GM12878 (cell line): Measurements from ENCODE around the gene BET1. TPM values are rescaled to one million over a fixed set of nuclear protein-coding genes. Genes with fewer than 3 reads are reported as not detected.

Source experiments
- CUX1 ChIP-seq: IDR thresholded peaks from 2 replicates; pipeline ENCODE4 v1.6.1; 2012; ENCODE audit warnings: improper control_type of control experiment, low read depth, low read length; ENCODE audit not compliant: insufficient replicate concordance
- E2F8 ChIP-seq: fragments of 450-650 bp; IDR thresholded peaks from 2 replicates; pipeline ENCODE4 v1.6.1; 2018; ENCODE audit warnings: mild to moderate bottlenecking, low read depth, moderate library complexity; ENCODE audit not compliant: partially characterized antibody
- EP300 ChIP-seq, 2 experiments: fragments of 150-350 bp in 1 of 2; IDR thresholded peaks; 2 replicates each; pipeline ENCODE4 v1.6.1; 2011 to 2012; ENCODE audit warnings: low read depth in 2 of 2, low read length in 2 of 2, borderline replicate concordance in 1 of 2, improper control_type of control experiment in 1 of 2, inconsistent platforms in 1 of 2; ENCODE audit not compliant: control insufficient read depth in 1 of 2
- IRF3 ChIP-seq: fragments of 450-650 bp; IDR thresholded peaks from 2 replicates; pipeline ENCODE4 v1.6.1; 2014; ENCODE audit warnings: mild to moderate bottlenecking
- MLLT1 ChIP-seq: fragments of 450-650 bp; IDR thresholded peaks from 2 replicates; pipeline ENCODE4 v1.6.1; 2016; ENCODE audit warnings: mild to moderate bottlenecking
- NKRF ChIP-seq: fragments of 450-650 bp; conservative IDR thresholded peaks from 2 replicates; pipeline ENCODE4 v1.6.1; 2017; ENCODE audit warnings: mild to moderate bottlenecking, moderate library complexity
- POLR2A ChIP-seq: IDR thresholded peaks from 2 replicates; pipeline ENCODE4 v1.6.1; 2011; ENCODE audit warnings: low read depth, mild to moderate bottlenecking, low read length
- SMAD5 ChIP-seq: IDR thresholded peaks from 2 replicates; pipeline ENCODE4 v1.6.1; 2016; ENCODE audit warnings: antibody characterized with exemption, low read depth
- TARDBP ChIP-seq: IDR thresholded peaks from 2 replicates; pipeline ENCODE4 v1.6.1; 2016; ENCODE audit warnings: borderline replicate concordance
- YBX1 ChIP-seq: fragments of 450-650 bp; IDR thresholded peaks from 2 replicates; pipeline ENCODE4 v1.6.1; 2016; ENCODE audit warnings: antibody characterized with exemption
- ZNF592 ChIP-seq: fragments of 450-650 bp; IDR thresholded peaks from 2 replicates; pipeline ENCODE4 v1.6.1; 2017; ENCODE audit warnings: mild to moderate bottlenecking, moderate library complexity
- polyA plus RNA-seq, 11 experiments: library from polyadenylated mRNA; depleted of rRNA in 4 of 11; unstranded in 6 of 11; stranded (reverse) in 5 of 11; fragments of >200 nt; fragmentation: Nextera tagmentation in 4 of 11; fragmentation: Illumina TruSeq in 1 of 11; extraction: Ambion mirVana in 4 of 11; extraction: Trizol in 1 of 11; gene quantifications; 1 replicate in 1 of 11; 2 replicates in 10 of 11; pipeline versions ENCODE4 v1.2.1 to v1.2.3, GENCODE V29; 2011 to 2016; ENCODE audit warnings: inconsistent platforms in 2 of 11, missing spikeins in 2 of 11, low read depth in 1 of 11
- total RNA-seq, 4 experiments: library from RNA; depleted of rRNA in 3 of 4; stranded (reverse); fragments of >200 nt in 3 of 4; fragmentation: Illumina TruSeq in 1 of 4; extraction: Trizol in 1 of 4; gene quantifications; 2 replicates each; pipeline versions ENCODE4 v1.2.1 to v1.2.3, GENCODE V29; 2013 to 2021

Gene BET1
- total and polyA plus RNA-seq, 10 of the 15 experiments (the other 5 are each of a cell fraction or from before 2014, with no cell fraction given), result 12.5 to 99.5 (median 28.4) TPM

GRCh38 chr7:93992421-93993110 is 11.6 kb downstream of the BET1 start (continued):
- TF ChIP-seq IRF3, result no peak
- no peak for TF ChIP-seq CUX1
- no peak for TF ChIP-seq SMAD5
- no peak for TF ChIP-seq POLR2A
- TF ChIP-seq ZNF592, result no peak
- no peak for TF ChIP-seq NKRF
- no peak for TF ChIP-seq E2F8
- TF ChIP-seq MLLT1, result no peak
- TF ChIP-seq TARDBP, result no peak
- TF ChIP-seq EP300 (IDR thresholded peaks at IDR 0.05; ENCODE audit: borderline replicate concordance in 1 of 2, control insufficient read depth in 1 of 2, low read depth in 2 of 2, low read length in 2 of 2), result peak in 1 of 2 experiments; percentile 26; a peak in 1 of 4 replicates
- TF ChIP-seq YBX1, result no peak
